Measurements from ENCODE around the gene SFSWAP. TPM values are rescaled to one million over a fixed set of nuclear protein-coding genes. Genes with fewer than 3 reads are reported as not detected.
"Not testable (repeated sequence)": the region's sequence is repeated elsewhere in the genome, so short reads cannot be mapped to it uniquely, and the experiment has no call there.

SFSWAP gene
- total RNA-seq, 1 donor from 2014 or later, result 20.9 TPM

GRCh38 chr12:131698286-131698685, 12.6 kb upstream of the SFSWAP start:
- DNase-seq (ENCODE audit: low spot score), result no peak
- intact Hi-C loops (cut with DNase I), result no loop called here

GRCh38 chr12:131699434-131699833, 11.5 kb upstream of the SFSWAP start:
- DNase-seq (ENCODE audit: low spot score), result no peak
- intact Hi-C loops (cut with DNase I), result no loop called here

- intact Hi-C loops (cut with DNase I), result no loop called here
Observed at GRCh38 chr12:131700271-131700670, 10.6 kb upstream of the SFSWAP start.

GRCh38 chr12:131701705-131702572, 9.0 kb upstream of the SFSWAP start:
- DNase-seq (ENCODE audit: low spot score), result no peak
- intact Hi-C loops (cut with DNase I), result no loop called here

More at GRCh38 chr12:131700271-131700670, 10.6 kb upstream of the SFSWAP start:
- DNase-seq (ENCODE audit: low spot score), result no peak

GRCh38 chr12:131702573-131702877, 8.4 kb upstream of the SFSWAP start:
- DNase-seq (ENCODE audit: low spot score), result no peak
- intact Hi-C loops (cut with DNase I), result no loop called here

GRCh38 chr12:131703161-131703560, 7.7 kb upstream of the SFSWAP start:
- intact Hi-C loops (cut with DNase I), result no loop called here
- DNase-seq (ENCODE audit: low spot score), result no peak

- intact Hi-C loops (cut with DNase I), result no loop called here
- no peak for DNase-seq (ENCODE audit: low spot score)
Observed at GRCh38 chr12:131704509-131704908, 6.4 kb upstream of the SFSWAP start.

GRCh38 chr12:131706709-131707108, 4.2 kb upstream of the SFSWAP start:
- intact Hi-C loops (cut with DNase I); DNase-seq (ENCODE audit: low spot score): not testable (repeated sequence)

- intact Hi-C loops (cut with DNase I), result no loop called here
- no peak for DNase-seq (ENCODE audit: low spot score)
Observed at GRCh38 chr12:131709226-131709625, 1.7 kb upstream of the SFSWAP start.

GRCh38 chr12:131711551-131712205, 788 bp downstream of the SFSWAP start:
- intact Hi-C loops (cut with DNase I), result loop anchor here (10.0 kb wide), 1 partner anchor 797 kb away; no protein-coding TSS in a partner anchor
- no peak for DNase-seq (ENCODE audit: low spot score)

- intact Hi-C loops (cut with DNase I), result loop anchor here (10.0 kb wide), 1 partner anchor 799 kb away; no protein-coding TSS in a partner anchor
- DNase-seq (ENCODE audit: low spot score), result no peak
Observed at GRCh38 chr12:131713349-131713748, 2.5 kb downstream of the SFSWAP start.

- DNase-seq (ENCODE audit: low spot score), result no peak
- intact Hi-C loops (cut with DNase I), result loop anchor here (10.0 kb wide), 1 partner anchor 800 kb away; no protein-coding TSS in a partner anchor
Observed at GRCh38 chr12:131714759-131715158, 3.9 kb downstream of the SFSWAP start.

- intact Hi-C loops (cut with DNase I), result loop anchor here (10.0 kb wide), 1 partner anchor 801 kb away; no protein-coding TSS in a partner anchor
- DNase-seq (ENCODE audit: low spot score), result no peak
Observed at GRCh38 chr12:131716282-131716681, 5.4 kb downstream of the SFSWAP start.

GRCh38 chr12:131720241-131720640, 9.4 kb downstream of the SFSWAP start:
- intact Hi-C loops (cut with DNase I), result no loop called here
- DNase-seq (ENCODE audit: low spot score), result no peak

- intact Hi-C loops (cut with DNase I), result no loop called here
- DNase-seq (ENCODE audit: low spot score), result no peak
Observed at GRCh38 chr12:131720921-131721320, 10.0 kb downstream of the SFSWAP start.

GRCh38 chr12:131721548-131721947, 10.7 kb downstream of the SFSWAP start:
- no peak for DNase-seq (ENCODE audit: low spot score)
- intact Hi-C loops (cut with DNase I), result no loop called here

- intact Hi-C loops (cut with DNase I), result no loop called here
- no peak for DNase-seq (ENCODE audit: low spot score)
Observed at GRCh38 chr12:131723532-131723931, 12.6 kb downstream of the SFSWAP start.

GRCh38 chr12:131724534-131724933, 13.6 kb downstream of the SFSWAP start:
- intact Hi-C loops (cut with DNase I), result no loop called here
- no peak for DNase-seq (ENCODE audit: low spot score)

GRCh38 chr12:131725503-131725902, 14.6 kb downstream of the SFSWAP start:
- no peak for DNase-seq (ENCODE audit: low spot score)
- intact Hi-C loops (cut with DNase I), result no loop called here

- intact Hi-C loops (cut with DNase I), result no loop called here
- no peak for DNase-seq (ENCODE audit: low spot score)
Observed at GRCh38 chr12:131728720-131729119, 17.8 kb downstream of the SFSWAP start.

Data from cardiac septum (tissue), 1 donor.